ENCODE measurements around the gene ZNF682. TPM values are rescaled to one million over a fixed set of nuclear protein-coding genes. Genes with fewer than 3 reads are reported as not detected.
A peak's percentile ranks its signal among the peaks of the same experiment; 100 is the strongest.
"Not testable (repeated sequence)": the region's sequence is repeated elsewhere in the genome, so short reads cannot be mapped to it uniquely, and the experiment has no call there.

The ZNF682 gene
- total RNA-seq, 4 donors from 2014 or later = 3.1 to 18.9 (median 3.9) TPM

DNA sequence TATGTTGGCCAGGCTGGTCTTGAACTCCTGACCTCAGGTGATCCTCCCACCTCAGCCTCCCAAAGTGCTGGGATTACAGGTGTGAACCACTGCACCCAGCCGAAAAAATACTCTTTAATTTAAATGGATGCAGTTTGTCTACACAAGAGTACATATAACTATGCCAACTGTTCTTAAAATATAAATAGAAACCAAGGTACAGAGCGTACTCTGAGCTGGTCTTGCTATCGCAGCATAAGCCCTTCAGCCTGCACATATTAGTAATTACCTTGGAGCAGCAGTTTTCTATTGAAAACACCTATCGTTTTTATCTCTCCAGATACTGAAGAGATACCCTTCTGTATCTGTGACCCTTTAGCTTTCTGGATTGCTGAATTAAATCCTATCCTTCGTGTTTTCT lies 3.4 kb downstream of the ZNF682 start:
- TF ChIP-seq POLR2A (IDR thresholded peaks at IDR 0.05) = no peak
- TF ChIP-seq, protein P1, sequence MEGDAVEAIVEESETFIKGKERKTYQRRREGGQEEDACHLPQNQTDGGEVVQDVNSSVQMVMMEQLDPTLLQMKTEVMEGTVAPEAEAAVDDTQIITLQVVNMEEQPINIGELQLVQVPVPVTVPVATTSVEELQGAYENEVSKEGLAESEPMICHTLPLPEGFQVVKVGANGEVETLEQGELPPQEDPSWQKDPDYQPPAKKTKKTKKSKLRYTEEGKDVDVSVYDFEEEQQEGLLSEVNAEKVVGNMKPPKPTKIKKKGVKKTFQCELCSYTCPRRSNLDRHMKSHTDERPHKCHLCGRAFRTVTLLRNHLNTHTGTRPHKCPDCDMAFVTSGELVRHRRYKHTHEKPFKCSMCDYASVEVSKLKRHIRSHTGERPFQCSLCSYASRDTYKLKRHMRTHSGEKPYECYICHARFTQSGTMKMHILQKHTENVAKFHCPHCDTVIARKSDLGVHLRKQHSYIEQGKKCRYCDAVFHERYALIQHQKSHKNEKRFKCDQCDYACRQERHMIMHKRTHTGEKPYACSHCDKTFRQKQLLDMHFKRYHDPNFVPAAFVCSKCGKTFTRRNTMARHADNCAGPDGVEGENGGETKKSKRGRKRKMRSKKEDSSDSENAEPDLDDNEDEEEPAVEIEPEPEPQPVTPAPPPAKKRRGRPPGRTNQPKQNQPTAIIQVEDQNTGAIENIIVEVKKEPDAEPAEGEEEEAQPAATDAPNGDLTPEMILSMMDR (IDR thresholded peaks at IDR 0.05) = no peak
- no peak for DNase-seq (ENCODE audit: low spot score in 2 of 2)
- WGBS, 2 donors = 91 to 94% methylated on average over 5 of the region's 5 CpGs
- intact Hi-C loops (cut with DNase I; ENCODE audit: low total_unique reads) = no loop called here
- no peak overlapping the region for H3K4me3 ChIP-seq (ENCODE audit: low read depth, poor library complexity, severe bottlenecking)

DNA sequence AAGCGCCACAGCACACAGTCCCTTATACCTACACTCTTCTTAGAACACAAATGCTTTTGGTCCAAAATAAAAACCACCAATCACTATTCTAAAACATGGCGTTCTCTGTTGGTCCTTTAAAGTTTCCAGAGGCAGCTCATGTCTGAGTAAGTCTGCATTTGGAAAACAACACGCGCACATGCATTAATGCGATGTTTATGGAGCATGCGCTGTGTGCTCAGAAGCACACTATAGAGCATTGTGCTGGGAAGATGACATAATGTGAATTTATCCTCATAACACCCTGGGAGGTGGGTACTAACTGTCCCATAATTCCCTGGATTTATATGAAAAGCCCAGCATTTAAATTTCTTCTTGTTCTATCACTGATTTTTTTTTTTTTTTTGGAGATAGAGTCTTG lies 10.7 kb downstream of the ZNF682 start:
- whole genome bisulfite sequencing, 2 donors = 99% methylated on average over 6 of the region's 6 CpGs
- intact Hi-C loops (cut with DNase I; ENCODE audit: low total_unique reads) = no loop called here
- DNase-seq (ENCODE audit: low spot score in 2 of 2) = no peak
- H3K4me3 ChIP-seq (ENCODE audit: low read depth, poor library complexity, severe bottlenecking) = no peak overlapping the region
- TF ChIP-seq POLR2A (IDR thresholded peaks at IDR 0.05) = no peak
- TF ChIP-seq, protein P1 (IDR thresholded peaks at IDR 0.05) = no peak

DNA sequence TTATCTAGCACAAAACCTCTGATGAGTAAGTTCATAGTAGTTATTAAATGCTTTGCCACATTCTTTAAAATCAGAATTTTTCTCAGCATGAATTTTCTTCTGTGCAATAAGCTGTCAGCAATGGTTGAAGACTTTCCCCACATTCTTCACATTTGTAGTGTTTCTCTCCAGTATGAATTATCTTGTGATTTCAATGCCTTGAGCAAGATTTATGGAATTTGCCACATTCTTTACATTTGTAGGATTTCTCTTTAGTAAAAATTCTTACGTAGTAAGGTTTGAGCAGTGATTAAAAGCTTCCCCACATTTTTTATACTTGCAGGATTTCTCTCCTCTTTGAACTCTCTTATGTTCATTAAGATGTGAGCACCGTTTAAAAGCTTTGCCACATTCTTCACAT lies 33.6 kb downstream of the ZNF682 start:
- no peak for TF ChIP-seq POLR2A (IDR thresholded peaks at IDR 0.05)
- TF ChIP-seq, protein P1 (IDR thresholded peaks at IDR 0.05) = no peak
- no peak for DNase-seq (ENCODE audit: low spot score in 2 of 2)
- intact Hi-C loops (cut with DNase I; ENCODE audit: low total_unique reads) = no loop called here
- WGBS, 2 donors = 76 to 87% methylated on average over 2 of the region's 2 CpGs
- H3K4me3 ChIP-seq (ENCODE audit: low read depth, poor library complexity, severe bottlenecking) = no peak overlapping the region

DNA sequence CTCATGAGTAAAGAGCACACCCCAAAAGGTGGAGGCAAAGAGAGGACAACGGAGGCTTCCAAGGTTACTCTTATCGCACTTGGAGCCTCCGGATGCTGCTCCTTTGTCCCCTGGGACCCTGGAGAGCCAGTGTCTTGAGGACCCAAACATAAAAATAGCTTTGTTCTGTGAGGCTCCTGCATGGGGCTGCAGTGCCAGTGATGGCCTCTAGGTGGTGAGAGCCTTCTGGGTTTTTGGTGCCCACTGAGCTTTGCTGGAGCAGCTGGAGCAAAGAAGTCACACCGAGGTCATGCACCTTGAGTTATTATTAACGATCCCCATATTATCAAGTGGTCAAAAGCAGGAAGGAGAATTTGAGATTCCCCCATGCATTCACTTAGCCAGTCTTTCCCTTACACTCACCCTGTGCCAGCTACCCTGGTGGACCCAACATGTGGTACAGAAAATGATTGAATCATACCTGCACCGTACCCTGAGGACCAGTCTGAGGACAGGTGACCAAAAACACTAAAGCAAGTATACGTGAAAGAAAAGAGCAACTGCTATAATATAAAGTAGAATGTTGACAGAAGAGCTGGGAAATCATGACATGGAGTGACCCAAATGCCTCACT lies 41.5 kb downstream of the ZNF682 start:
- TF ChIP-seq POLR2A (IDR thresholded peaks at IDR 0.05) = no peak
- TF ChIP-seq, protein P1 (IDR thresholded peaks at IDR 0.05) = peak in 1 of 3 donors; percentile 12
- intact Hi-C loops (cut with DNase I; ENCODE audit: low total_unique reads) = no loop called here
- no peak for DNase-seq (ENCODE audit: low spot score in 2 of 2)
- no peak overlapping the region for H3K4me3 ChIP-seq (ENCODE audit: low read depth, poor library complexity, severe bottlenecking)
- WGBS, 2 donors = 51 to 65% methylated on average over 7 of the region's 7 CpGs

DNA sequence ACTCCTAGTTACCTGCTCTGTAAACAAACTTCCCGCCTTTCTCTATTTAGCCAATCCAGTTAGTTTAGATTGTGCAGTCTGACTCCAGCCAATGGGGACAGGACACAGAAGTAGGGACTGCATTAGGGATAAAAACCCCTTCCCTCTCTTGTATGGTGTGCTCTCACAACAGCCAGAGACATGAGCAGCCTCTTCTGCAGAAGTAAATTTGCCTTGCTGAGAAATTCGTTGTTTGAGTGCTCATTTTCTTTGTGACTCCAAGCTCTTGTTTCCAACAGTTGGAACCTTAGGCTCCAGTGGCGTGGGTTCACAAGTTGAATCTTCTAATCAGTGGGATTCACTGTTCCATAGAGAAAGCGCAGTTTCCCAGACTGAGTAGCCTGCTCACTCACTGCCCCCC lies 72.4 kb downstream of the ZNF682 start:
- no peak for DNase-seq (ENCODE audit: low spot score in 2 of 2)
- H3K4me3 ChIP-seq (ENCODE audit: low read depth, poor library complexity, severe bottlenecking) = no peak overlapping the region
- WGBS, 2 donors = 77 to 82% methylated on average over 4 of the region's 4 CpGs
- intact Hi-C loops (cut with DNase I; ENCODE audit: low total_unique reads) = no loop called here
- no peak for TF ChIP-seq POLR2A (IDR thresholded peaks at IDR 0.05)
- TF ChIP-seq, protein P1 (IDR thresholded peaks at IDR 0.05) = no peak

DNA sequence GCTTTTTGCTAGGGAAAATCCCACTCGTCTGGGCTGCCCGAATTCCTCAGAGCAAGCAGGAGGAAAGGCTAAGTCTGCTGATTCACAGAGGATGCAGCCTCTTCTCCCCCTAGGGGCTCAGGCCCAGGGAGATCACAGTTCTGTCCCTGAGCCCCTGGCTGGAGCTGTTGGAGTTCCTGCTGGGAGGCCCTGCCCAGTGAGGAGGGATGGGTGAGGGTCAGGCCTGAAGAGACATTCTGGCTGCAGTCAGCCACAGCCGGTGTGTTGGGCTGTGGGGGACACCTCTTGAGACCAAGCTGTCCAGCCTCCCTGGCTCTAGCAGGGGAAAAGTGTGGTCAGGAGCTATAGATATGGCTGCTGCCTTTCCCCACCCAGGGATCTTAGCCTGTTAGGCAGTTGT lies 73.2 kb downstream of the ZNF682 start:
- WGBS, 2 donors = 69 to 94% methylated on average over 2 of the region's 3 CpGs
- H3K4me3 ChIP-seq (ENCODE audit: low read depth, poor library complexity, severe bottlenecking); intact Hi-C loops (cut with DNase I; ENCODE audit: low total_unique reads); DNase-seq (ENCODE audit: low spot score in 2 of 2): not testable (repeated sequence)

All from lower leg skin (tissue), 4 donors.